HEK293T (cell line): ENCODE results near the gene CDHR2.

Experiments used
- BHLHE40 ChIP-seq: fragments of 450-650 bp; IDR thresholded peaks from 2 replicates; pipeline ENCODE4 v1.6.1; 2016; ENCODE audit warnings: mild to moderate bottlenecking, moderate library complexity, borderline replicate concordance
- CTBP1 ChIP-seq: fragments of 450-650 bp; IDR thresholded peaks from 2 replicates; pipeline ENCODE4 v1.6.1; 2016; ENCODE audit warnings: borderline replicate concordance
- ELF4 ChIP-seq: fragments of 450-650 bp; IDR thresholded peaks from 2 replicates; pipeline ENCODE4 v1.6.1; 2017; ENCODE audit warnings: antibody characterized with exemption
- FOXK2 ChIP-seq: fragments of 450-650 bp; IDR thresholded peaks from 2 replicates; pipeline ENCODE4 v1.6.1; 2016; ENCODE audit warnings: mild to moderate bottlenecking
- FOXM1 ChIP-seq: fragments of 450-650 bp; IDR thresholded peaks from 2 replicates; pipeline ENCODE4 v1.6.1; 2017; ENCODE audit warnings: mild to moderate bottlenecking, borderline replicate concordance
- L3MBTL2 ChIP-seq: fragments of 450-650 bp; conservative IDR thresholded peaks from 2 replicates; pipeline ENCODE4 v1.6.1; 2016; ENCODE audit warnings: mild to moderate bottlenecking
- NFRKB ChIP-seq: fragments of 450-650 bp; IDR thresholded peaks from 2 replicates; pipeline ENCODE4 v1.6.1; 2016; ENCODE audit warnings: mild to moderate bottlenecking, moderate library complexity
- PKNOX1 ChIP-seq: fragments of 450-650 bp; IDR thresholded peaks from 2 replicates; pipeline ENCODE4 v1.6.1; 2016
- SP1 ChIP-seq: fragments of 450-650 bp; IDR thresholded peaks from 2 replicates; pipeline ENCODE4 v1.6.1; 2017
- SUZ12 ChIP-seq: fragments of 450-650 bp; IDR thresholded peaks from 2 replicates; pipeline ENCODE4 v1.6.1; 2016; ENCODE audit warnings: mild to moderate bottlenecking
- TARDBP ChIP-seq: fragments of 450-650 bp; IDR thresholded peaks from 2 replicates; pipeline ENCODE4 v1.6.1; 2016
- ZNF384 ChIP-seq: fragments of 450-650 bp; IDR thresholded peaks from 2 replicates; pipeline ENCODE4 v1.6.1; 2016

- TF ChIP-seq BHLHE40, result no peak
- no peak for TF ChIP-seq ELF4
- TF ChIP-seq CTBP1, result no peak
- TF ChIP-seq TARDBP, result no peak
- TF ChIP-seq FOXK2, result no peak
- no peak for TF ChIP-seq NFRKB
- TF ChIP-seq SUZ12, result no peak
- TF ChIP-seq FOXM1, result no peak
- TF ChIP-seq SP1, result no peak
- TF ChIP-seq ZNF384, result no peak
- no peak for TF ChIP-seq PKNOX1
- no peak for TF ChIP-seq L3MBTL2
These were observed 14.0 kb upstream of the CDHR2 start for GRCh38 chr5:176535101-176535663.
